ENCODE data around the gene DTX3L.

- TF ChIP-seq ZNF274 (IDR thresholded peaks at IDR 0.05; ENCODE audit: low read depth, low read length) (no peak), SUZ12 (IDR thresholded peaks at IDR 0.05; ENCODE audit: extremely low read depth, insufficient read depth, insufficient read length) (no peak), YY1 (IDR thresholded peaks at IDR 0.05; ENCODE audit: insufficient read depth, insufficient read length) (no peak)
Measured at GRCh38 chr3:122598556-122598955, 34.4 kb downstream of the DTX3L start.

All from NT2/D1 (cell line).